Uterus (tissue), 4 donors: ENCODE results near the gene TSTD1. TPM values are rescaled to one million over a fixed set of nuclear protein-coding genes. Genes with fewer than 3 reads are reported as not detected.
"Not testable (repeated sequence)": the region's sequence is repeated elsewhere in the genome, so short reads cannot be mapped to it uniquely, and the experiment has no call there.

Experiments
- DNase-seq, 2 donors: peaks; one replicate each; pipeline ENCODE4 v3.0.0-alpha.2; 2019 to 2020
- H3K27ac ChIP-seq, 2 donors: fragments of 200-600 bp; sonication (generic); 1 replicate in 1 of 2; 2 replicates in 1 of 2; pipeline ENCODE4 v1.5.1; 2016 to 2018
- H3K27me3 ChIP-seq, 2 donors: fragments of 200-600 bp; sonication (generic); one replicate each; pipeline ENCODE4 v1.5.1; 2018 to 2019; ENCODE audit warnings: control low read depth in 1 of 2
- H3K36me3 ChIP-seq, 2 donors: fragments of 200-600 bp; sonication (generic); one replicate each; pipeline ENCODE4 v1.5.1; 2019; ENCODE audit warnings: control low read depth in 1 of 2
- H3K4me1 ChIP-seq, 2 donors: fragments of 200-600 bp; sonication (generic); one replicate each; pipeline ENCODE4 v1.5.1; 2018 to 2019; ENCODE audit warnings: control low read depth in 1 of 2
- H3K4me3 ChIP-seq, 2 donors: fragments of 200-600 bp; sonication (generic); 1 replicate in 1 of 2; 2 replicates in 1 of 2; pipeline ENCODE4 v1.5.1; 2018 to 2019; ENCODE audit warnings: mild to moderate bottlenecking in 1 of 2
- H3K9me3 ChIP-seq, 2 donors: fragments of 200-600 bp; sonication (generic); one replicate each; pipeline ENCODE4 v1.5.1; 2019; ENCODE audit warnings: control low read depth in 1 of 2
- POLR2A ChIP-seq, 2 donors: fragments of 450-650 bp; IDR thresholded peaks; one replicate each; pipeline ENCODE4 v1.6.1; 2016; ENCODE audit warnings: antibody characterized with exemption in 2 of 2, mild to moderate bottlenecking in 1 of 2, moderate library complexity in 1 of 2
- intact Hi-C: fragments of 100-400 bp; cut with DNase I; formaldehyde crosslinking; loops from one replicate; pipeline ENCODE4 v1.15.1; 2023; ENCODE audit warnings: low total_unique reads
- total RNA-seq, 4 donors: library from RNA; depleted of rRNA in 3 of 4; stranded (reverse); fragments of >200 nt in 3 of 4; gene quantifications; one replicate each; pipeline versions ENCODE4 v1.1.0 to v1.2.4, GENCODE V29; 2014 to 2023
- TF ChIP-seq, protein P1 (sequence below), 4 experiments: fragments of 200-600 bp in 2 of 4; fragments of 450-650 bp in 2 of 4; sonication (generic) in 2 of 4; IDR thresholded peaks; one replicate each; pipeline ENCODE4 v1.5.1; 2016 to 2019; ENCODE audit warnings: antibody characterized with exemption in 4 of 4, mild to moderate bottlenecking in 2 of 4, moderate library complexity in 1 of 4
- donor health status: DM: yes; HTN: yes; CAD: no.

The TSTD1 gene
- total RNA-seq, 4 donors from 2014 or later = 5.6 to 20.3 TPM; not detected in 2

DNA sequence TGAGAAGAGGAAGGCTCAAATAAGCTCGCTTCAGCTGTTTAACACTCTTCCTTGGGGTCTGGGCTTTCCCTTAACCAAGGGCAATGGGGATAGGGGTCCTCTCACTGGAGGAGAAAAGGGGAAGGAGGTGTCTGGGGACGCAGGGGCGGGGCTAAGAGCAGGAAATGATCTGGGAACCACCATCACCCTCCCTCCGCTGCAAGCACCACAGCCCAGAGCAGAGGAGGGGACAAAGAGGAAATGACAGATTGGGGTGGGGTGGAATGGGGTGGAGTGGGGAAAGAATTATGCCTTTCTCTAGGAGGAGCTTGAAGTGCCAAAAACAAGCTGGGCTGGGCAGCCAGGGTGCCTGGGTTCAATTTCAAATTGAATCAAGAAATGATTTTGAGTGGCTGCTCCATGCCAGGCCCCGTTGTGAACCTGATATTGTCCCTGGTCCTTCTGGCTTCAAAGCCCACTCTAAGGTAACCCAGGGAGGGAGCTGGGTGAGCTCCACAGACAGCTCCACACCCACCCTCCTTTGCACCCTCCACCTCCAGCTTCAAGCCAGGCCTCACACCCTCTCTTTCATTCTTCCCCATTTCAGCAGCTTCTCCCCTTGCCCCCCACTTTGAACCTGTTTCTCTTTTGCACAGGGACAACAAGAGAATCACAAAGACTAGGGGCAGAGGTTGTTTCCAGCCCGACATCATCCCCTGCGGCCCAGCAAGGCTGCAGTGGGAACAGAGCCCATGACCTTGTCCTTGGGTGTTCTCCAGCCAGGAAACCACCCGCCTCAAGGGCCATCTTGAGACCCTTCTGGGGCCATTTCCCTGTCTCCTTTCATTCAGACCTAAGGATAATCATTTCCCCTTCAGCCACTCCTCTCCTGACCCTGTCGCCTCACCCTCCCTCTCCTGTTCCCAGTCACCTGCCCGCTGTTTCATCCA, 29.8 kb upstream of the TSTD1 start:
- intact Hi-C loops = no loop called here
- no peak overlapping the region for H3K4me3 ChIP-seq
- H3K27ac ChIP-seq = no peak overlapping the region

DNA sequence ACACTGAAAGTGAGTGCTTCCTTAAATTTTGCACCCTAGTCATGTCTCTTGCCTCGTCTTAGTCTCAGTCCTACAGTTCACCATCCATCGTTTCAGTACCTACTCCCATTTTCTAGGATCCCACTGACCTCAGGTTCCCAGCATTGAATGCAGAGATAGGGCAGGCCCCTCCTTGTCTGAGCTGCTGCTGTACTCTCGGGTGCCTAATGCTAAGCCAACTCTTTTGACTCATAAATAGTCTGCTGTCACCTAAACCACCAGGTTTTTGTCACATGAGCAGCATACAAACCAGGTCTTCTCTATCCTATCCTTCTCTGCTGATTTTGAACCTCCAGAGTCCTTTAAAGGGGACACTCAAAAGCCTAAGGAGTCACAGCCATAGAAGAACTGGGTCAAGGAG, 27.9 kb upstream of the TSTD1 start:
- no peak for TF ChIP-seq POLR2A (IDR thresholded peaks at IDR 0.05)
- TF ChIP-seq, protein P1, sequence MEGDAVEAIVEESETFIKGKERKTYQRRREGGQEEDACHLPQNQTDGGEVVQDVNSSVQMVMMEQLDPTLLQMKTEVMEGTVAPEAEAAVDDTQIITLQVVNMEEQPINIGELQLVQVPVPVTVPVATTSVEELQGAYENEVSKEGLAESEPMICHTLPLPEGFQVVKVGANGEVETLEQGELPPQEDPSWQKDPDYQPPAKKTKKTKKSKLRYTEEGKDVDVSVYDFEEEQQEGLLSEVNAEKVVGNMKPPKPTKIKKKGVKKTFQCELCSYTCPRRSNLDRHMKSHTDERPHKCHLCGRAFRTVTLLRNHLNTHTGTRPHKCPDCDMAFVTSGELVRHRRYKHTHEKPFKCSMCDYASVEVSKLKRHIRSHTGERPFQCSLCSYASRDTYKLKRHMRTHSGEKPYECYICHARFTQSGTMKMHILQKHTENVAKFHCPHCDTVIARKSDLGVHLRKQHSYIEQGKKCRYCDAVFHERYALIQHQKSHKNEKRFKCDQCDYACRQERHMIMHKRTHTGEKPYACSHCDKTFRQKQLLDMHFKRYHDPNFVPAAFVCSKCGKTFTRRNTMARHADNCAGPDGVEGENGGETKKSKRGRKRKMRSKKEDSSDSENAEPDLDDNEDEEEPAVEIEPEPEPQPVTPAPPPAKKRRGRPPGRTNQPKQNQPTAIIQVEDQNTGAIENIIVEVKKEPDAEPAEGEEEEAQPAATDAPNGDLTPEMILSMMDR (IDR thresholded peaks at IDR 0.05) = no peak
- intact Hi-C loops = no loop called here

More for the DNA sequence above, 29.8 kb upstream of the TSTD1 start:
- H3K9me3 ChIP-seq = no peaks in the 10 kb centered on the region
- H3K36me3 ChIP-seq = no peaks in the 10 kb centered on the region
- no peaks in the 10 kb centered on the region for H3K27me3 ChIP-seq
- no peak for DNase-seq
- no peaks in the 10 kb centered on the region for H3K4me1 ChIP-seq
- TF ChIP-seq POLR2A (IDR thresholded peaks at IDR 0.05) = no peak
- TF ChIP-seq, protein P1 (IDR thresholded peaks at IDR 0.05) = no peak

DNA sequence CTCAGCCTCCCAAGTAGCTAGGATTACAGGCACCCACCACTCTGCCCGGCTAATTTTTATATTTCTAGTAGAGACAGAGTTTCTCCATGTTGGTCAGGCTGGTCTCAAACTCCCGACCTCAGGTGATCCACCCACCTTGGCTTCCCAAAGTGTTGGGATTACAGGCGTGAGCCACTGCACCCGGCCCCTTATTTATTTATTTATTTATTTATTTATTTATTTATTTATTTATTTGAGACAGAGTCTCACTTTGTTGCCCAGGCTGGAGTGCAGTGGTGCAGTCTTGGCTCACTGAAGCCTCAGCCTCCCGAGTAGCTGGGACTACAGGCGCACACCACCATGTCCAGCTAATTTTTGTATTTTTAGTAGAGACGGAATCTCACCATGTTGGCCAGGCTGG, 26.9 kb upstream of the TSTD1 start:
- DNase-seq, intact Hi-C loops, H3K4me3 ChIP-seq: not testable (repeated sequence)

More for the DNA sequence above, 27.9 kb upstream of the TSTD1 start:
- Histone ChIP-seq H3K9me3 (no peaks in the 10 kb centered on the region), H3K36me3 (no peaks in the 10 kb centered on the region), H3K4me3 (no peak overlapping the region), H3K27me3 (no peaks in the 10 kb centered on the region), H3K4me1 (no peaks in the 10 kb centered on the region), H3K27ac (no peak overlapping the region)
- no peak for DNase-seq

DNA sequence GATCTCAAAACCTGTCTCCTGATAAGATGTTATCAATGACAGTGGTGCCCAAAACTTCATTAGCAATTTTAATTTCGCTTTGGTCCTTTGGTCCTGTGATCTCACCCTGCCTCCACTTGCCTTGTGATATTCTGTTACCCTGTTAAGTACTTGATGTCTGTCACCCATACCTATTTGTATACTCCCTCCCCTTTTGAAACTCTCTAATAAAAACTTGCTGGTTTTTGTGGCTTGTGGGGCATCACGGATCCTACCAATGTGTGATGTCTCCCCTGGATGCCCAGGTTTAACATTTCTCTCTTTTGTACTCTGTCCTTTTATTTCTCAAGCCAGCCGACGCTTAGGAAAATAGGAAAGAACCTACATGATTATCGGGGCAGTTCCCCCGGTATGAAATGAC, 25.2 kb upstream of the TSTD1 start:
- H3K9me3 ChIP-seq, intact Hi-C loops, DNase-seq, H3K27me3 ChIP-seq, H3K4me3 ChIP-seq, H3K27ac ChIP-seq, H3K4me1 ChIP-seq, H3K36me3 ChIP-seq: not testable (repeated sequence)

More for the DNA sequence above, 26.9 kb upstream of the TSTD1 start:
- not testable (repeated sequence) for H3K4me1 ChIP-seq, H3K36me3 ChIP-seq, H3K27me3 ChIP-seq, H3K9me3 ChIP-seq, H3K27ac ChIP-seq

DNA sequence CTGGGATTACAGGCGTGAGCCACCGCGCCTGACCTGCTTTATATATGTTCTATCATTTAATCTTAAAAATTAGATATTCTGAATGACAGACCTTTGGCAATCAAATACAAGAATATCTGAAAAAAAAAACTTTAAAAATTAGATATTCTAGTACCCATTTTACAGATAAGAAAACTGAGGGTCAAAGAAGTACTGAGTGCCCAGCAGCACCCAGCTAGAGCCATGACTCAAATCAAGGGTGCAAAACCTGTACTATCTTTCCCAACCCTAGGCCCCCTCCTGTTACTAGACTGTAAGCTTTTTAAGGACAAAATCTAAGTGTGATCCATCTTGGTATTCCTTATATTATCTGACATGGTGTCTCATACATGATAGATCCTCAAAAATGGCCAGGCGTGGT, 22.7 kb upstream of the TSTD1 start:
- Histone ChIP-seq H3K27ac (no peak overlapping the region), H3K9me3 (no peaks in the 10 kb centered on the region), H3K36me3 (no peaks in the 10 kb centered on the region), H3K4me1 (no peaks in the 10 kb centered on the region), H3K4me3 (no peak overlapping the region), H3K27me3 (no peaks in the 10 kb centered on the region)
- intact Hi-C loops = no loop called here
- no peak for DNase-seq
- no peak for TF ChIP-seq POLR2A (IDR thresholded peaks at IDR 0.05)

DNA sequence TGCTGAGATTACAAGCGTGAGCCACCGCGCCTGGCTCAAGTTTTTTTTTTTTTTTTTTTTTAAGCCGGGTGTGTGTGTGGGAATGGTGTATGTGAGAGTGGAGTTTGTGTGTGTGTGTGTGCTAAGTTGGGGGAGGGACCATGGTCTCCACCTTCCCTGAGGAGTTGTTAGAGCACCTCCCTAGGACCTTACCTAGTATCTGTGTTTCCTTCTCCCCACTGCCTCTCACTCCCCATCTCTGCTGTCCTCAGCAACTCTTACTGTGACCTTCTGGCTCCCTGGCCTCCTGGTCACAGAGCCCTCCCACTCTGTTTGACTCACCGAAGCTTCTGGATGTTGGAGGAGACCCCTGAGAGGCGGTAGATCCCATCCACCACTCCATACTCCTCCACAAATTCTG, 20.5 kb upstream of the TSTD1 start:
- Histone ChIP-seq H3K27me3 (no peaks in the 10 kb centered on the region), H3K9me3 (no peaks in the 10 kb centered on the region), H3K36me3 (no peaks in the 10 kb centered on the region), H3K4me1 (no peaks in the 10 kb centered on the region), H3K27ac (no peak overlapping the region), H3K4me3 (no peak overlapping the region)
- intact Hi-C loops = no loop called here
- no peak for DNase-seq
- TF ChIP-seq, protein P1 (IDR thresholded peaks at IDR 0.05) = no peak
- TF ChIP-seq POLR2A (IDR thresholded peaks at IDR 0.05) = no peak
